BJ (cell line): ENCODE results near the gene PIGQ. TPM values are rescaled to one million over a fixed set of nuclear protein-coding genes. Genes with fewer than 3 reads are reported as not detected.

ENCODE experiments used
- CTCF ChIA-PET: fragments of 350-600 bp; formaldehyde crosslinking; extraction: SDS; loops from one replicate; lab custom pipeline; 2021; ENCODE audit warnings: antibody characterized with exemption, inconsistent platforms; lab: Yijun Ruan, JAX
- POLR2A ChIA-PET: fragments of 300-600 bp; sonication (Branson Sonifier 250); formaldehyde crosslinking; extraction: SDS; loops from one replicate; lab custom pipeline; 2021; ENCODE audit warnings: antibody characterized with exemption; lab: Charles Lee
- DNase-seq: peaks from one replicate; pipeline ENCODE4 v3.0.0-alpha.2; 2011; ENCODE audit warnings: low read depth
- H3K27me3 ChIP-seq: 2 replicates; pipeline ENCODE4 v1.6.0; 2011; ENCODE audit warnings: low read length; ENCODE audit not compliant: control insufficient read depth, insufficient read depth
- H3K36me3 ChIP-seq: 2 replicates; pipeline ENCODE4 v1.5.1; 2011; ENCODE audit warnings: low read length; ENCODE audit not compliant: control insufficient read depth, insufficient read depth
- H3K4me3 ChIP-seq: 2 replicates; pipeline ENCODE4 v1.5.1; 2011; ENCODE audit warnings: low read depth, mild to moderate bottlenecking, control low read depth, low read length
- CTCF ChIP-seq: IDR thresholded peaks from 2 replicates; pipeline ENCODE4 v1.5.1; 2011; ENCODE audit warnings: low read depth, mild to moderate bottlenecking, control low read depth, inconsistent platforms, low read length, moderate library complexity; ENCODE audit not compliant: insufficient read depth
- polyA minus RNA-seq: library from RNA; depleted of rRNA, polyadenylated mRNA; stranded (reverse); fragments of >200 nt; gene quantifications from 2 replicates; pipeline ENCODE4 v1.2.3, GENCODE V29; 2011; rRNA and poly(A)+ RNA removed
- polyA plus RNA-seq: library from polyadenylated mRNA; depleted of rRNA; stranded (reverse); fragments of >200 nt; gene quantifications from 2 replicates; pipeline ENCODE4 v1.2.3, GENCODE V29; 2011; rRNA removed

Gene PIGQ
- polyA plus RNA-seq (15.4 and 26.6 TPM in 2 replicates), polyA minus RNA-seq (16.2 and 27.6 TPM in 2 replicates)

DNA sequence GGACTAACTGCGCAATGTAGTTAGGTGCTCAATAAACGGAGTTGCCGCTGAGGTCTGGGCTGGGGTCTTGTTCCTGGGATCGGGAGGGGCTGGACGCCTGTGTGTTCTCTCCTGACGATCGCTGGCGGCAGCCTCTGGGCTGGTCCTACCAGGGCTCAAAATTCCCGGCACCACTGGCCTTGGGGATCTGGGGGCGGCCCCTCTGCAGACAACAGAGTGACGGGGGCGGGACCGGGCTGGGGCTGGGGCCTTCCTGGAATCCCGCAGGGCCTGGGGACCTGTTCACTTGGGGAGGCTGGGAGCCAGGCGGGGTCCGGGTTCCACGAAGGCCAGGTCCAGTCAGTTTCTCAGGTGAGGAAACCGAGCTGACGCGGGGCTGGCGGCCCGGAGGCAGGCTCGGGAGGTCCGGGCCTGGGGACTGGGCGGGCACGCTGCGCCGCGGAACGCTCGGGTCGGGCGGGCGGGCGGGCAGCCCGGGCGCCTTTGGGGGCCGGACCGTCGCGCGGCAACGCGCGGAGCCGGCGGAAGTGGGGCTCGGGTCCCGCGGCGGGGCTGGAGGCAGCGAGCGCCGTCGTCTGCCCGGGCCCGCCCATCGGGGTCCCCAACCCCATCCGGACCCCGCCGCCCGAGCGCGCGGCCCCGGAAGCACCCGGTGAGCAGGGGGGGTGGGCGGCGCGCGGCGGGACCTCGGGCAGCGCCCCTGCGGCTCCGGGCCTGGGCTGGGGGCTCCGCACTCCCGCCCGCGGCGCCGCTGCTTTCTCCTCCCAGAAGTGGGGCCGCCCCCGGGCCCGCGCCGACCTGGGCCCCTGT, at the start of gene PIGQ:
TSS of gene PIGQ (plus strand) at position 524 of the 810 bp plus-strand sequence. CDS start 4,107 bp downstream, outside the sequence.
- H3K4me3 ChIP-seq, result peak within 1 kb of the TSS; percentile 81
- ChIA-PET CTCF (interaction anchor here (0.9 kb wide), 1 partner anchor 14 kb away, joined by 3 read pairs; no protein-coding TSS in a partner anchor), POLR2A (interaction anchor here (0.5 kb wide), 1 partner anchor 217 kb away, joined by 5 read pairs; the partner anchor contains the start of gene AXIN1)
- no peaks in the 10 kb centered on the region for H3K27me3 ChIP-seq
- no peak for DNase-seq
- H3K36me3 ChIP-seq, result peaks cover 8% of the 10 kb centered on the region
- no peak for TF ChIP-seq CTCF

DNA sequence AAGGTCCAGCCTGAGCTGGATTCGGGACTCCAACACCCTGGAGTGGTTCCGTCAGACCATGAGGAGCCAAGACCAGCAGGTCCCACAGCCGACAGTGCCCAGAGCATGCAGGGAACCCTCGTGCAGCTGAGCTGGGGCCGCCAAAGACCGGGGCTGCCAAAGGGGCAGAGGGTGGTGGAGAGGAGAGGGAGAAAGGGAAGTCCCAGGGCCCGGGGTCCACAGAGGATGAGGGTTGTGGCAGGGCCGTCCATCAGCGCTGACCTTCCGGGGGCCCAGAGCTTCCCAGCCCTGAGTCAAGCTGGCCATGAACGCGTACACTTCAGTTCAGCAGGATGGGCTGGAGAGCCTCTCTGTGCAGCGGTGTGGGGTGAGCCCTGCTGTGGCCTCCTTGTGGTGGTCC, 48.9 kb upstream of the PIGQ start:
- Histone ChIP-seq H3K36me3 (peaks cover 24% of the 10 kb centered on the region), H3K27me3 (no peaks in the 10 kb centered on the region), H3K4me3 (no peak overlapping the region)
- DNase-seq, result no peak
- TF ChIP-seq CTCF, result no peak
- ChIA-PET POLR2A (no interaction called here), CTCF (interaction anchor here (0.8 kb wide), 1 partner anchor 33 kb away, joined by 3 read pairs; no protein-coding TSS in a partner anchor)

GRCh38 chr16:521381-522210, 48.2 kb upstream of the PIGQ start:
- DNase-seq, result no peak
- ChIA-PET POLR2A (no interaction called here), CTCF (interaction anchor here (0.8 kb wide), 1 partner anchor 34 kb away, joined by 3 read pairs; no protein-coding TSS in a partner anchor)
- H3K4me3 ChIP-seq, result no peak overlapping the region
- no peaks in the 10 kb centered on the region for H3K27me3 ChIP-seq
- H3K36me3 ChIP-seq, result peaks cover 21% of the 10 kb centered on the region
- 0 out of 2 replicates have a peak, but pooled peaks have one; percentile 6 for TF ChIP-seq CTCF

DNA sequence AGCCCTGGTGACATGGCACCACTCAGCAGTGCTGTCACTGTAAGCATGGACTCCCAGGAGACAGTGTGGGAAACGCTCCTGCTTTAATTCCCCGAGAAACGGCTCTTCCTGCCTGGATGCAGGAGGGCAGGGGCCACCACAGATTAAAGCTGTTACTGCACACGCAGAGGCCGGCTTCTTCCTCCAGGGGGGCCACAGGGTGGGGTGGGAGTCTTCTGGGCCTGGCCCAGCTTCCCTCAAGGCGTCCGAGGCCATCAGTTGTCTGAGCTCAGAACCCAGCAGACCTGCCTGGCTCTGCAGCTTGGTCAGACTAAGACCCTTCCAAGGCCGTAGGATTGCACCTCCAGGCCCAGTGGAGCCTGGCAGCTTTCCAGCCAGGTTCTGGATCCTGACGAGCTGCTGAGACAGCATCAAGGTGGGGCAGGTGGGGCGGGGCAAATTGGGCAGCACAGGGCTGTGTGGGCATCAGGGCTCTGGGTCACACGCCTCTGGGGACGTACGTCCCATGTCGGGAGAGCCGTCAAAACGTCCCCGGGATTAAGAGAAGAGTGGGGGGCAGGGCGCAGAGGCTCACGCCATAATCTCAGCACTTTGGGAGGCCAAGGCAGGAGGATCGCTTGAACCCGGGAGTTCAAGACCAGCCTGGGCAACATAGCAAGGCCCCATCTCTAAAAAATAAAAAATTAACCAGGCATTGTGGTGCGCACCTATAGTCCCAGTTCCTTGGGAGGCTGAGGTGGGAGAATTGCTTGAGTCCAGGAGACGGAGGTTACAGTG, 47.3 kb upstream of the PIGQ start:
- ChIA-PET POLR2A (no interaction called here), CTCF (no interaction called here)

More for the DNA sequence above, 47.3 kb upstream of the PIGQ start:
- DNase-seq, result no peak
- no peak for TF ChIP-seq CTCF
- Histone ChIP-seq H3K36me3 (peaks cover 19% of the 10 kb centered on the region), H3K4me3 (no peak overlapping the region), H3K27me3 (no peaks in the 10 kb centered on the region)
